GM18858 (cell line): ENCODE data around the gene HIF3A.

Experiments
- ATAC-seq: cut with Tn5 transposase; IDR thresholded peaks from one replicate; pipeline ENCODE4 v1.9.1; 2021; ENCODE audit not compliant: unreplicated experiment

HIF3A gene

DNA sequence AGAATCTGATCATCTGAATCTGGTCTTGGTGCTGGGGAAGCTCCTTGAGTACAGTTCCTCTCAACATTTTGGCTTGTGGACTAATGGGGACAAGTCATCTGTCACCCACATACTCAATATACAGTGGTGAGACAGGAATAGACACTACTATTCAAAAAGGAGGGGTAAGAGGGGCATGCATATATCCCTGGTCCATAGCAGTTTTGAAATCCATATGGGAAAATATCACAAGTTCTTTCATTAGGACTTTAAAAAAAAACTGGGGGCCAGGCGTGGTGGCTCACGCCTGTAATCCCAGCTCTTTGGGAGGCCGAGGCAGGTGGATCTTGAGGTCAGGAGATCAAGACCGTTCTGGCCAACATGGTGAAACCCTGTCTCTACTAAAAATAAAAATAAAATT is 29.8 kb downstream of the HIF3A start:
- no peak for ATAC-seq

DNA sequence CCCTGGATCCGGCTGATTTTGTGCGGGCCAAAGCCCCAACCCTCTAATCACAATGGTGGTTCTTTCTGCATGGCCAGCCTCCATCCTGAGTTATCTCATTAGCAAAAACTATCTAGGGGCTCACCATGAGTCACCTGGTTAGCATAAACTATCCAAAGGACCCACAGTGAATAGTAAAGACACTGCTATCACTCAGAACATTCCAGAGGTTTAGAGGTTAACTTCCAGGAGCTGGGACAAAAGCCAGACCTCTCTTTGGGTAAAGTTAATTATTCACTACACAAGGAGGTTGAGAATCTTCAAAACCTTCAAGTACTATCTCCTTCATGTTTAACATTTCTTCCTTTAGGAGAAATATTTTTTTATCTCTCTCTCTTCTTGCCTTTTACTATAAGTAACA is 31.2 kb downstream of the HIF3A start:
- ATAC-seq, result no peak

DNA sequence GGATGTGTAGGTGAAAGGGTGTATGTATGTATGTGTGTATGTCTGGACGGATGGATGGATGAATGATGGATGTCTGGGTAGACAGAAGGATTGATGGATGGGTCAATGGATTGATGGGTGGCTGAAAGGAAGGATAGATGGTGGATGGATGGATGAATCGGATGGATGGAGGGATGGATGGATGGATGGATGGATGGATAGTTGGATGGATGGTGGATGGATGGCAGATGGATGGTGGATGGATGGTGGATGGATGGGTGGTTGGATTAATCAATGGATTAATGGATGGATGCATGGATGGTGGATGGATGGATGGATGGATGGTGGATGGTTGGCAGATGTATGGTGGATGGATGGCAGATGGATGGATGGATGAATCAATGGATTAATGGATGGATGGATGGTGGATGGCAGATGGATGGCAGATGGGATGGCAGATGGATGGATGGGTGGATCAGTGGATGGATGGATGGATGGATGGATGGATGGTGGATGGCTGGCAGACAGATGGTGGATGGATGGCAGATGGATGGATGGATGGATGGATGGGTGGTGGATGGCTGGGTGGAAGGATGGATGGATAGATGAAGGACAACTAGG is 33.6 kb downstream of the HIF3A start:
- ATAC-seq, result no peak

DNA sequence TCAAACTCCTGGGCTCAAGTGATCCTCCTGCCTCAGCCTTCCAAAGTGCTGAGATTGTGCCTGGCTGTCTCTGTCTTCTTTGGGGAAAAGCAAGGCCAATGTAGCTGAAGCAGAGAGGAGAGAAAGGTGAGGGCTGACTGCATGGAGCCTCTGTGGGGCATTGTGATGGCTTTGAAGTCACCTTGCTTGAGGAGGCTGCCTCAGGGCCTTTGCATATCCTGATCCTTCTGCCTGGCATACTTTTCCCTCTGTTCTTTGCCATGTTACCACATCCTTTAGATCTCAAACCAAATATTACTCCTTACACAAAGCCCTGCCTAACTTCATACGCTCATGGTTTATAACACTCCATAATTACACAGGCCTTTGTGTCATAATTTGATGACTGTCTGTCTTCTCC is 40.6 kb downstream of the HIF3A start:
- ATAC-seq, result no peak

DNA sequence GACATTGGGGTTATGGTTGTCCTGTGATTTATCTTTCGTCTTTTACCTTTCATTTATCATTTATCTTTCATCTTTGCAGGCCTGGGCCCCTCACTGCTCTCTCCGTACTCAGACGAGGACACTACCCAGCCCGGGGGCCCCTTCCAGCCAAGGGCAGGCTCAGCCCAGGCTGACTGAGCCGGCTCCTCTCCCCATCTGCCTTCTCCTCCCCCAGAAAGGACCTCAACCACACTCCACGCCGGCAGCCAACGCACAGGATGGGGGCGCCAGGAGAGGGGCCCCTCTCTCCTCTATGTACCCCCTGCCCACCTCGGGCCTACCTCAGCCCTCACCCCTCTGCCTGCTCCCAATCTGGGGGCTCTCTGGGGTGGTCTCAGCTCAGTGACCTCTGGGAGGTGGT is 42.6 kb downstream of the HIF3A start:
- no peak for ATAC-seq

DNA sequence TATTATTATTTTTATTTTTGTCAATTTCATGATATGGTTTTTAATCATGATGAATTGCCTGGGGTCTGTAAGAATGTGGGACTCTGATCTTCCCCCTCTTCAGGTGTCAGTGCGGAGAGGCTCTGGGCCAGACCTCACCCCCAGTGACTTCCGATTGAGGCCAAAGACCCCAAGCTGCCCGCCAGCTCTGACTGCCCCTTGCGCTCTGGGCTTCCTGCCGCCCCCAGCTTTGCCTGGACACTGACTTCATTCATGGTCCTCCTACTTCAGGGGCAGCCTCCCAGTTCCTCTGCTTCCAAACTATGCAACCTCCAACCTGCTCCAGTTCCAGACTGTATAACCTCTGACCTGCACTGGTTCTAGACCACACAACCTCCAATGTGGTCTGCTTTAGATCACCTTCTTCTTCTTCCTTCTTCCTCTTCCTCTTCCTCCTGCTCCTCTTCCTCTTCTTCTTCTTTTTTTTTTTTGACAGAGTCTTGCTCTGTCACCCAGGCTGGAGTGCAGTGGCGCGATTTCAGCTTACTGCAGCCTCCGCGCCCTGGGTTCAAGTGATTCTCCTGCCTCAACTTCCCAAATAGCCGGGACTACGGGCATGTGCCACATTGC is 43.3 kb downstream of the HIF3A start:
- no peak for ATAC-seq

DNA sequence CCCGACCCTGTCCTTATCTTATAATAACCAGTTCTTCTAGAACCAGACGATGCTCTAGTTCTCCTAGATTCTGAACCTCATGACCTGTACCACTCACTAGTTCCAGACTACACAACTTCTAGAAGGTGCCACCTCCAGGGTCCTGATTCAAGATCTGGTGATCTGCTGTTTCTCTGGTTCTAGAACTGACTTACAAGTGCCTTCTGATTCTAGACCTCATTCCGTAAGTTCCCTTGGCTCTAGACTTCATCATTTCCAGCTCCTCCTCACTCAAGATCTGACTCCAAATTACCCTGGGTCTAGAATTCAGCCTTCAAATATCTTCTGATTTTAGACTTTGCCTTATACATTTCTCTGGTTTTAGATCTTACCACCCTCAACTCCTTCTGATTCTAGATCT is 45.1 kb downstream of the HIF3A start:
- ATAC-seq, result no peak

DNA sequence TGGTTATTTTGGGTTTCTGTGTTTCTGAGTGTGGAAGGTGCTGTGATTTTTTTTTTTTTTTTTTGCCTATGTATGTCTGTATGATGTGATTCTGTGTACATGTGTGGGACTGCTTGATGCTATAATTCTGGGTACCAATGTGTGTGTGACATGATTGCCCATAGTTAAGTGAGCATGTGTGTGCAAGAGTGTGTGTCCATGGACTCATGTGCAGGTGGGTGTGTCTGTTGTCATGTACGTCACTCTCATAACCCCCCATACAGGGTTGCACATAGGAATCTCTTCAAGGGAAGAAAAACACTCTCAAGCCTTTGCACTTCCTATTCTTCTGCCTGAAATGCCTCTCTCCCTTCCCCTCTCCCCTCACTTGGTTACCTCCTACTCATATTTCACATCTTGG is 47.5 kb downstream of the HIF3A start:
- no peak for ATAC-seq

DNA sequence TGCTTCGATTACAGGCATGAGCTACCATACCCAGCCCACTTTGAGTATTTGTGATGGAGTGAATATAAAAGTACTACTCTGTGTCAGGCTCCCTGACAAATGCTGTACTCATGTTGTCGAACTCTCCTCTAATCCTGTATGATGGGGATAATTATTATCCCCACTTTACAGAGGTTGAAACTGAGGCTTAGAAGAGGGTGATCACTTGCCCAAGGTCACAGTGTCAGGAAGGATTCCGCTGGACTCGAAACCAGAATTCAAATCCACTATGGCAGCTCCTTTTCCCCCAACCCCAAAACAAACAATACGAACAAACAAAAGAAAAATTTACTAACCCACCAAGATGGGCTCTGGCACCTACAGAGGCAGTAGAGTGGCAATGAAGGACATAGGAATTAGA is 48.3 kb downstream of the HIF3A start:
- no peak for ATAC-seq

DNA sequence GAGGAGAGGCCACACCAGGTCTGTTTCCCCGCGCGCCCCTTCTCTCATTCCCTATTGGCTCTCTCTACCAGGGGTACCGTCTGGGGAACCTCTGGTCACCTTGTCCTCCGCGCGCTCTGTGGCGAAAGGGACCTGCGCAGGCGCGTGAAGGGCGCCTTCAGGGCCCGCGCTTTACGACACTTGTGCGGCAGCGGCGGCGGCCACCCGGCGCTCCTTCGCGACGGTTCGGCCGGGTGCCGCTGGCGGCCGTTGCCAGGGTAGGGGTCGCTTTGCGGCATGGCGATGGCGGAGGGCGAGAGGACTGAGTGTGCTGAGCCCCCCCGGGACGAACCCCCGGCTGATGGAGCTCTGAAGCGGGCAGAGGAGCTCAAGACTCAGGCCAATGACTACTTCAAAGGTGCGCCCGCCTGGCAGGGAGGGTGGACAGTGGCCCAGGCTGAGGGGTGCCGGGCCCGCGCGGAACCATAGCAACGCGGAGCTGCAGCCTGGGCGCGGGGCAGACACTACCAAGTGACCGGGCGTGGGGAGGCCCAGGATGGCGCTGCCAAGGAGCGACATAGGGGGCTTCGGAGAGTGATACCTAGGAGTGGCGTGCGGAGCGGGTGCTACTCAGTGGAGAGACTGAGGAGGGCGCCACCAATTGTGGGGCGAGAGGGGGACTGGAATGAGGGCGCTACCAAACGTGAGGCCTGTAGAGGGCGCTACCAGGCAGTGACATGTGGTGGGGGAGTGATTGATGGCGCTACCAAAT is 50.2 kb downstream of the HIF3A start, which contains the start of gene PPP5C:
Gene PPP5C, plus strand, starts transcription at position 267 of the 751 bp plus-strand sequence. Its CDS starts 10 bp downstream, at position 277.
- ATAC-seq, result no peak

DNA sequence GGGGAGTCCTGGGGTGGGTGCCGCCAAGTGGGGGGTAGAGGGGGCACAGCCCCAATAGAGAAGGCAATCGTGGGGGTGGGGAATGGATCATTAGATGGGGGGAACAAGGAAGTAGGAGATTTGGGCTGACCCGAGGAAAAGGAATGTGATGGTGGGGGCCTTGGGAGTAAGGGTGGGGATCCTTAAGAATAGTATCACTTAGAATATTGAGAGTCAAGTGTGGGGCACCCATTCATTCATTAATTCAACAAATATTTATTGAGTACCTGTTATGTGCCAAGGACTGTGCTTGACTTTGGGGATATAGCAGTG is 50.7 kb downstream of the HIF3A start:
- no peak for ATAC-seq

DNA sequence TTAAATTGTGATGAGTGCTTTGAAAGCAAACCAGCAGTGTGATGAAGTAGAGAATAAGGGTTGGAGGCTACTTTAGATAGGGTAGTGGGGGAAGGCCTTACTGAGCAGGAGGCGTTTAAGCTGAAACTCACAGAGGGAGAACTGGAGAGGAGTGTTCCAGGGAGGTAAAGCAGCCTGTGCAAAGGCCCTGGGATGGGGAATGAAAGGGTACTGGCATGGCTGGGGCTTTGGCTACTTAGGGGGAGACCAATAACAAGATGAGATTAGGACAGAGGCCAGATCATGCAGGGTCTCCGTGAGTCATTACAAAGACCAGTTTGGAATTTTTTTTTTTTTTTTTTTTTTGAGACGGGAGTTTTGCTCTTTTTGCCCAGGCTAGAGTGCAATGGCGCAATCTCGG is 51.1 kb downstream of the HIF3A start:
- no peak for ATAC-seq

DNA sequence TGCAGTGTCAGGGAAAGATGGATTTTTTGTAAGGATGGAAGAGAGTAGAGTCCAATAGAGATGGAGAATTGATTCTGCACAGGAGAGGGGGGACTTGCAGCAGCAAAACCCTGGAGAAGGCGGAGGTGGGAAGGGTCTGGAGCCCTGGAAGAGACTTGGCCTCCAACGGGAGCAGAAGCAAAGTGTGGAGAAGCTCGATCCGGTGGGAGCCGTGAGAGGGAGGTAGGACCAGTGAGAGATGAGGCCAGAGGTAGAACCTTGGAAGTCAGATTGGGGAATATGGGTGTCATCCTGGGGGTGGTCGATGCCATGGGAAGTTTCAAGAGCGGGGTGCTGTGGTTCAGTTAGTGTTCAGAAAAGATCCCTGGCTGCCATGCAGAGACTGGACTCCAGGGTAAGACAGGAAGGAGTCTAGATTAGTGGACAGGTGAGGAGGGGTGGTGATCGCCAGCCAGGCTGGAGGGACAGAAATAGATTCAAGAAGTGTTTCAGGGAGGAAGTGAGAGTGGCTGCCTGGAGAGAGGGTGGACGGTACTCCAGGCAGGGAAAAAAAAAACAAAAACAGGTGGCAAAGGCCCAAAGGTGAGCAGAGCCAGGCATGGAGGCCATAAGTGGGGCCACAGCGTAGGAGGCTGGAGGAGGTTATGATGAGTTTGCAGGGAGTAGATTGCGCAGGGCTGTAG is 52.6 kb downstream of the HIF3A start:
- no peak for ATAC-seq

DNA sequence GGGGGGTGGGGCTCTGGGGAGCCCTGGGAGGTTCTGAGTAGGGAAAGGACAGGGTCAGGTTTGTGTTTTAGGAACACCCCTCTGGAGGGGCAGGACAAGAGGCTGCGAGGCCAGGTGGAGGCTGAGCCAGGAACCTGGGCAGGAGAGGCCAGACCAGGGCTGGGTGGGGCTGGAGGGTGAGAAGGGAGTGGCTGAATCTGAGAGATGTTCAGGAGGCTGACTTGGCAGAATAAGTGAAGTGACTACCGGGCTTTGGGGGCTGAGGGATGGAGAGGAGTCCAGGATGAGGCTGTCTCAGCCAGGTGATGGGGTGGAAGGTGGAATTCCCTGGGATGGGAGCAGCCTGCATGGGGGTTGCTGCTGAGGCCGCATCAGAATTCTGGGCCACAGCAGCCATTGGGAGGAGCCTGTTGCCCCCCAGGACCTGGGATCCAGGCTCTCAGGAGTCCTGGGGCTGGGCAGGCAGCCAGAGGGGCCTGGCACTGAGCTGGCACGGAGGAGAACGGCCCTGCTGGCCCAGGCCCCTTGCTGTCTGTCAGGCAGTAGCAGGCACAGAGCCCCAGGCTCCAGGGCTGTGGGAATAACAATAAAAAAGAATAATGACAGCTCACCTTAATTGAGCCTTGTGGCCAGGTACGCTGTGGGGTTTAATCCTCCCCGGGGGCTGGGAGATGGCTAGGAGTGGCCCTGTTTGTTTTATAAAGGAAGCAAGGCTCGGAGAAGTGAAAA is 53.4 kb downstream of the HIF3A start:
- ATAC-seq, result no peak

DNA sequence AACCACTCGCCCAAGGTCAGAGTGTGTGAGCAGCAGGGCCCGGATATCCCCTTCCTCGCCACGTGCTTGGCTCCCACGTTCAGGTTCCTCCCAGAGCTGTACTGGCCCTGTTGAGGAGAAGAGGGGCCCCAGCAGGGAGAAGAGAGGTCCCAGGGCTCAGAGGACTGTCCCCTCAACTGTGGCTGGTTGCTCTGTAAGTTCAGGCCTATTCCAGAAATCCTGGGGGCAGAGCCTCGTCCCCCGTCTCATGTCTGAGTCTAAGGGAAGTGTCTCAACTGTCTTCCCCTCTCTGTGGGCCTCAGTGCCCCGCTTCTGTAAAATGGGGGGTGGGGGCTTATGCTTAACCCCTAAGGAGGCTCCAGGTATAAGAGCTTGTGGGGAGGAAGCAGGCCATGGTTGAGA is 53.9 kb downstream of the HIF3A start:
- no peak for ATAC-seq

DNA sequence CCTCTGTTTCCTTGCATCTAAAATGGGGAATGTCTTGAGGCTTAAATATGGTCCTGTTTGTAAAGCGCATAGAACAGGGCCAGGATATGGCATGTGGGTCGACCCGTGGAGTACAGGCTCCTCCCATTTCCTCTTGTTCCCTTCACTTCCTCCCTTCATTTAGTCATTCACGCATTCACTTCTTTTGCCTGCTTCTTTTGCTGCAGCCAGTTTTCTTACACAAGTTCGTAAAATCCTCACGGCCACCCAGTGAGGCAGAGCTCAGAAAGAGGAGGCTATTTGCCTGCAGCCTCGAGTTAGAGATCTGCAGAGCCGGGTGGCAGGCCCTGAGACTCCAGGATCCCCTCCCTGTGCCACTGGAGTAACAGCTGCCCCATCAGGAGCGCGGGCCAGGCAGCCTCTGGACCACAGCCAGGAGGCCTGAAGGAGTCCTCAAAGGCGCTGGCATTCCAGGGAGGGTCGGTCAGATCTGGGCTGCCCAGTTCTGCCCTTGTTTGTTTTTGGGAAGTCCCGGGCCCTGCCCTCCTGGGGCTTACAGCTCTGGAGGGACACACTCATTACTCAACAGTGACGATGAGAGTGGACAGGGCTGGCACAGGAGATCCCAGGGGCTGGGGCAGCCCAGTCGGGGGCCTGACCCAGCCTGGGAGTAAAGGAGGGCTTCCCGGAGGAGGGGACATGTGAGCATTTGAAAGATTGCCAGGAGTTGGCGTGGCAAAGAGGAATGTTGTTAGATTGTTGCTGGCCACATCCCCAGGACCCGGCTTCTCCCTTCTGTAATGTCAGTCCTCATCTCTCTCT is 54.6 kb downstream of the HIF3A start:
- ATAC-seq, result no peak

DNA sequence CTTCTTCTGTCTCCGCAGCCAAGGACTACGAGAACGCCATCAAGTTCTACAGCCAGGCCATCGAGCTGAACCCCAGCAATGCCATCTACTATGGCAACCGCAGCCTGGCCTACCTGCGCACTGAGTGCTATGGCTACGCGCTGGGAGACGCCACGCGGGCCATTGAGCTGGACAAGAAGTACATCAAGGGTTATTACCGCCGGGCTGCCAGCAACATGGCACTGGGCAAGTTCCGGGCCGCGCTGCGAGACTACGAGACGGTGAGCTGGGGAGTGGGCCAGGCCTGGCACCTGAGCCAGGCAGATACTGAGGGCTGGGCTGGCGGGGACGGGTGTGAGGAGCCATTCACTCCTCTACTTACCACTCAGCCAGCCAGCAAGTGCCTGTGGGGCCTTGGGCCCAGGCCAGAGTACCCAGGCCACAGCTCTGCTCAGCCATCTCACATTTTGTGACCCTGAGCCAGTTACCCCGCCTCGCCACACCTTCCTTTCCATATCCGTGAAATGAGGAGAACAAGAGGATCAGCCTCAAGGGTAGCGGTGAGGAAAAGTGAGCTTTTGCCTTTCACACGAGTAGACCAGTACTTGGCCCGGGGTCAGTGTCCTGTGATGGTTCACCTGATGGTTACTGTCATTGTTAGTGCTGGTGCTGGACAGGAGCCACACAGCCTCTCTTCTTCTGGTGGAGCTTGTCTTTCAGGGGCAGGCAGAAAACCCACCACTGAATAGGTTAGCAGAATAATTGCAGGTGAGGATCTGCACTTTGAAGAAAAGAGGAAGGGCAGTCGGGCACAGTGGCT is 57.1 kb downstream of the HIF3A start:
- no peak for ATAC-seq

DNA sequence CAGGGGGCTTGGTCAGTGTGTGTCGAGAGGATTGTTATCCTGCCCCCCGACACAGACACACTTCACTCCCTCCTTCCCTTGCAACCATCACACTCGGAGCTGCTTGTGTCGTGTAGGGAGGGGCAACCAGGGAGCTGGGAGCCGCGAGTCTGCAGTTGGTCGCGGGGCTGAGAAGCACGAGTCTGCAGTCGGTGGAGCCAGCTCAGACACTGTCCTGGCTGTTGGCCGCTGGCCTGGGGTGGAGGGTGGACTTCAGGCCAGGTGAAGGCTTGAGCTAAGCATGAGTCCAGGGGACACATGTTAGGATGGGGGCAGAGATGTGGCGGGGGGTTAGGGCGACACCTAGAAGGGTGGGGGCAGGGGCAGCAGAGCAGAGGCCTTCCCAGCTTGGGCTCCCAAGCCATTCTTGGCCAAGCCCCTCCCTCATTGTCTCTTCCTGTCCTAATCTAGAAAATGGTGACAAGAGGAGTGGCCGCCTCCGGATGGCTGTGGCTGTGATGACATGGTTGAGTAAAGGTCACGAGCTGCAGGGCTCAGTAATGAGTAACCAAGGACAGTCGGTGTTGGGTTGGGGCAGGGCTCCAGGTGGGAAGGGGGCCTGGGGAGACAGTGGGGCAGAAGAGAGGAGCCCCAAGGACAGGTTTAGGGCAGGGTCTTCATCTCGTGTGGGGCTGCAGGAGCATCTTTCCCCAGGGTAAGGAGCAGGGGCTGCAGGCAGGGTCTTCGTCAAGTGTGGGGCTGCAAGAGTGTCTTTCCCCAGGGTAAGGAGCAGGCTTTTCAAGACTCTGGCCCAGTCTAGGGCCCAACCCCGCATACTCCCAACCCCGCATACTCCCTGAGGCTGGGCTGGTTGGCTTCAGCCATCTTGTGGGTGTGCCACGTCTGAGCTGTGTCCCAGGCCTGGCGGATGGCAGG is 58.6 kb downstream of the HIF3A start:
- no peak for ATAC-seq
